ENCODE measurements around the gene ACOX1. TPM values are rescaled to one million over a fixed set of nuclear protein-coding genes. Genes with fewer than 3 reads are reported as not detected.
A peak's percentile ranks its signal among the peaks of the same experiment; 100 is the strongest.

ACOX1 gene
- total and polyA plus RNA-seq, 2 of the 13 experiments (the other 11 are each of a cell fraction or from before 2014, with no cell fraction given), result 86.4 to 120 TPM

DNA sequence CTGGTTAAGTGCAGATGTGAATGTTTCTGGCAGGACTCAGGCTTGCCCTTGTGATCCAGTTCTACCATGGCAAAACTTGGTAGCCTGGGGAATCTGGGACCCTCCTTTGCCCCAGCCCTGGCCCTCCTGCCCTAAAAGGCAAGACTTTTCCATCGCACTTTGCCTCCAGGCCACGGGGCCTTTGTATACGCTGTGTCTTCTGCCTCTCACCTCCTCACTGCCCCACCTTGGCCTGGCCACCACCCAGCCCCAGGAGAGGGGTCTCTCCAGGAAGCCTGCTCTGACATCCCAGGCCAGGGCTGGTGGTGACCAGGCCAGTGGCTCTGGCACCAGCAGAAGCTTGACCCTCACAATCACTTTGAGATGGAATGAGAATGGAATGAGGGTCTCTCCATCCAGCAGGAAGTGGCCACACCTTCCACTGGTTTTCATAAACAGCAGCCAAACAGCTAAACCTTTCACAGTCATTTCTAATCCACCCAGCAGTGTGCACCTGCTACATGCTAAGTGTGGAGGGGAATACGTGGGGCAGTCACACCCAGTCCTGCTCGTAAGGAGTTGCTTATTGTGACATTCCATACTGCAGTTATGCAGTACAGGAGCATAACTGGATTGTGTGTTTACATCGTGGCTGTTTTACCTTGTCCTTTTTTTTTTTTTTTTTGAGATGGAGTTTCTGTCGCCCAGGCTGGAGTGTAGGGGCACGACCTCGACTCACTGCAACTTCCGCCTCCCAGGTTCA lies 72.7 kb downstream of the ACOX1 start (continued):
- TF ChIP-seq ZNF678 (CRISPR knock-in tag; IDR thresholded peaks at IDR 0.05) (no peak), ZSCAN30 (CRISPR knock-in tag; IDR thresholded peaks at IDR 0.05) (no peak), PITX1 (CRISPR knock-in tag; IDR thresholded peaks at IDR 0.05) (no peak), RBM22 (optimal IDR thresholded peaks at IDR 0.05; ENCODE audit: low read length) (no peak), FOXC1 (CRISPR knock-in tag; IDR thresholded peaks at IDR 0.05; ENCODE audit: borderline replicate concordance) (no peak), MBNL3 (CRISPR knock-in tag; conservative IDR thresholded peaks at IDR 0.05) (no peak), SP4 (CRISPR knock-in tag; IDR thresholded peaks at IDR 0.05) (no peak), ZNF883 (CRISPR knock-in tag; IDR thresholded peaks at IDR 0.05; ENCODE audit: not compliant biosample characterization) (no peak), BRCA1 (CRISPR knock-in tag; IDR thresholded peaks at IDR 0.05) (no peak)
- TF ChIP-seq, protein P1, sequence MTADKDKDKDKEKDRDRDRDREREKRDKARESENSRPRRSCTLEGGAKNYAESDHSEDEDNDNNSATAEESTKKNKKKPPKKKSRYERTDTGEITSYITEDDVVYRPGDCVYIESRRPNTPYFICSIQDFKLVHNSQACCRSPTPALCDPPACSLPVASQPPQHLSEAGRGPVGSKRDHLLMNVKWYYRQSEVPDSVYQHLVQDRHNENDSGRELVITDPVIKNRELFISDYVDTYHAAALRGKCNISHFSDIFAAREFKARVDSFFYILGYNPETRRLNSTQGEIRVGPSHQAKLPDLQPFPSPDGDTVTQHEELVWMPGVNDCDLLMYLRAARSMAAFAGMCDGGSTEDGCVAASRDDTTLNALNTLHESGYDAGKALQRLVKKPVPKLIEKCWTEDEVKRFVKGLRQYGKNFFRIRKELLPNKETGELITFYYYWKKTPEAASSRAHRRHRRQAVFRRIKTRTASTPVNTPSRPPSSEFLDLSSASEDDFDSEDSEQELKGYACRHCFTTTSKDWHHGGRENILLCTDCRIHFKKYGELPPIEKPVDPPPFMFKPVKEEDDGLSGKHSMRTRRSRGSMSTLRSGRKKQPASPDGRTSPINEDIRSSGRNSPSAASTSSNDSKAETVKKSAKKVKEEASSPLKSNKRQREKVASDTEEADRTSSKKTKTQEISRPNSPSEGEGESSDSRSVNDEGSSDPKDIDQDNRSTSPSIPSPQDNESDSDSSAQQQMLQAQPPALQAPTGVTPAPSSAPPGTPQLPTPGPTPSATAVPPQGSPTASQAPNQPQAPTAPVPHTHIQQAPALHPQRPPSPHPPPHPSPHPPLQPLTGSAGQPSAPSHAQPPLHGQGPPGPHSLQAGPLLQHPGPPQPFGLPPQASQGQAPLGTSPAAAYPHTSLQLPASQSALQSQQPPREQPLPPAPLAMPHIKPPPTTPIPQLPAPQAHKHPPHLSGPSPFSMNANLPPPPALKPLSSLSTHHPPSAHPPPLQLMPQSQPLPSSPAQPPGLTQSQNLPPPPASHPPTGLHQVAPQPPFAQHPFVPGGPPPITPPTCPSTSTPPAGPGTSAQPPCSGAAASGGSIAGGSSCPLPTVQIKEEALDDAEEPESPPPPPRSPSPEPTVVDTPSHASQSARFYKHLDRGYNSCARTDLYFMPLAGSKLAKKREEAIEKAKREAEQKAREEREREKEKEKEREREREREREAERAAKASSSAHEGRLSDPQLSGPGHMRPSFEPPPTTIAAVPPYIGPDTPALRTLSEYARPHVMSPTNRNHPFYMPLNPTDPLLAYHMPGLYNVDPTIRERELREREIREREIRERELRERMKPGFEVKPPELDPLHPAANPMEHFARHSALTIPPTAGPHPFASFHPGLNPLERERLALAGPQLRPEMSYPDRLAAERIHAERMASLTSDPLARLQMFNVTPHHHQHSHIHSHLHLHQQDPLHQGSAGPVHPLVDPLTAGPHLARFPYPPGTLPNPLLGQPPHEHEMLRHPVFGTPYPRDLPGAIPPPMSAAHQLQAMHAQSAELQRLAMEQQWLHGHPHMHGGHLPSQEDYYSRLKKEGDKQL (CRISPR knock-in tag; IDR thresholded peaks at IDR 0.05; ENCODE audit: low read depth), result no peak
- TF ChIP-seq, protein P2, sequence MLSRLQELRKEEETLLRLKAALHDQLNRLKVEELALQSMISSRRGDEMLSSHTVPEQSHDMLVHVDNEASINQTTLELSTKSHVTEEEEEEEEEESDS (CRISPR knock-in tag; IDR thresholded peaks at IDR 0.05; ENCODE audit: borderline replicate concordance), result no peak
- TF ChIP-seq, protein P3, sequence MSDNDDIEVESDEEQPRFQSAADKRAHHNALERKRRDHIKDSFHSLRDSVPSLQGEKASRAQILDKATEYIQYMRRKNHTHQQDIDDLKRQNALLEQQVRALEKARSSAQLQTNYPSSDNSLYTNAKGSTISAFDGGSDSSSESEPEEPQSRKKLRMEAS (IDR thresholded peaks at IDR 0.05), result 0 out of 2 replicates have a peak, but pooled peaks have one; percentile 11
- TF ChIP-seq, protein P4, sequence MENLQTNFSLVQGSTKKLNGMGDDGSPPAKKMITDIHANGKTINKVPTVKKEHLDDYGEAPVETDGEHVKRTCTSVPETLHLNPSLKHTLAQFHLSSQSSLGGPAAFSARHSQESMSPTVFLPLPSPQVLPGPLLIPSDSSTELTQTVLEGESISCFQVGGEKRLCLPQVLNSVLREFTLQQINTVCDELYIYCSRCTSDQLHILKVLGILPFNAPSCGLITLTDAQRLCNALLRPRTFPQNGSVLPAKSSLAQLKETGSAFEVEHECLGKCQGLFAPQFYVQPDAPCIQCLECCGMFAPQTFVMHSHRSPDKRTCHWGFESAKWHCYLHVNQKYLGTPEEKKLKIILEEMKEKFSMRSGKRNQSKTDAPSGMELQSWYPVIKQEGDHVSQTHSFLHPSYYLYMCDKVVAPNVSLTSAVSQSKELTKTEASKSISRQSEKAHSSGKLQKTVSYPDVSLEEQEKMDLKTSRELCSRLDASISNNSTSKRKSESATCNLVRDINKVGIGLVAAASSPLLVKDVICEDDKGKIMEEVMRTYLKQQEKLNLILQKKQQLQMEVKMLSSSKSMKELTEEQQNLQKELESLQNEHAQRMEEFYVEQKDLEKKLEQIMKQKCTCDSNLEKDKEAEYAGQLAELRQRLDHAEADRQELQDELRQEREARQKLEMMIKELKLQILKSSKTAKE (CRISPR knock-in tag; IDR thresholded peaks at IDR 0.05; ENCODE audit: borderline replicate concordance), result no peak
- TF ChIP-seq, protein P5, sequence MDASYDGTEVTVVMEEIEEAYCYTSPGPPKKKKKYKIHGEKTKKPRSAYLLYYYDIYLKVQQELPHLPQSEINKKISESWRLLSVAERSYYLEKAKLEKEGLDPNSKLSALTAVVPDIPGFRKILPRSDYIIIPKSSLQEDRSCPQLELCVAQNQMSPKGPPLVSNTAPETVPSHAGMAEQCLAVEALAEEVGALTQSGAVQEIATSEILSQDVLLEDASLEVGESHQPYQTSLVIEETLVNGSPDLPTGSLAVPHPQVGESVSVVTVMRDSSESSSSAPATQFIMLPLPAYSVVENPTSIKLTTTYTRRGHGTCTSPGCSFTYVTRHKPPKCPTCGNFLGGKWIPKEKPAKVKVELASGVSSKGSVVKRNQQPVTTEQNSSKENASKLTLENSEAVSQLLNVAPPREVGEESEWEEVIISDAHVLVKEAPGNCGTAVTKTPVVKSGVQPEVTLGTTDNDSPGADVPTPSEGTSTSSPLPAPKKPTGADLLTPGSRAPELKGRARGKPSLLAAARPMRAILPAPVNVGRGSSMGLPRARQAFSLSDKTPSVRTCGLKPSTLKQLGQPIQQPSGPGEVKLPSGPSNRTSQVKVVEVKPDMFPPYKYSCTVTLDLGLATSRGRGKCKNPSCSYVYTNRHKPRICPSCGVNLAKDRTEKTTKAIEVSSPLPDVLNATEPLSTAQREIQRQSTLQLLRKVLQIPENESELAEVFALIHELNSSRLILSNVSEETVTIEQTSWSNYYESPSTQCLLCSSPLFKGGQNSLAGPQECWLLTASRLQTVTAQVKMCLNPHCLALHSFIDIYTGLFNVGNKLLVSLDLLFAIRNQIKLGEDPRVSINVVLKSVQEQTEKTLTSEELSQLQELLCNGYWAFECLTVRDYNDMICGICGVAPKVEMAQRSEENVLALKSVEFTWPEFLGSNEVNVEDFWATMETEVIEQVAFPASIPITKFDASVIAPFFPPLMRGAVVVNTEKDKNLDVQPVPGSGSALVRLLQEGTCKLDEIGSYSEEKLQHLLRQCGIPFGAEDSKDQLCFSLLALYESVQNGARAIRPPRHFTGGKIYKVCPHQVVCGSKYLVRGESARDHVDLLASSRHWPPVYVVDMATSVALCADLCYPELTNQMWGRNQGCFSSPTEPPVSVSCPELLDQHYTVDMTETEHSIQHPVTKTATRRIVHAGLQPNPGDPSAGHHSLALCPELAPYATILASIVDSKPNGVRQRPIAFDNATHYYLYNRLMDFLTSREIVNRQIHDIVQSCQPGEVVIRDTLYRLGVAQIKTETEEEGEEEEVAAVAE (CRISPR knock-in tag; IDR thresholded peaks at IDR 0.05; ENCODE audit: borderline replicate concordance), result no peak
- TF ChIP-seq, protein P6, sequence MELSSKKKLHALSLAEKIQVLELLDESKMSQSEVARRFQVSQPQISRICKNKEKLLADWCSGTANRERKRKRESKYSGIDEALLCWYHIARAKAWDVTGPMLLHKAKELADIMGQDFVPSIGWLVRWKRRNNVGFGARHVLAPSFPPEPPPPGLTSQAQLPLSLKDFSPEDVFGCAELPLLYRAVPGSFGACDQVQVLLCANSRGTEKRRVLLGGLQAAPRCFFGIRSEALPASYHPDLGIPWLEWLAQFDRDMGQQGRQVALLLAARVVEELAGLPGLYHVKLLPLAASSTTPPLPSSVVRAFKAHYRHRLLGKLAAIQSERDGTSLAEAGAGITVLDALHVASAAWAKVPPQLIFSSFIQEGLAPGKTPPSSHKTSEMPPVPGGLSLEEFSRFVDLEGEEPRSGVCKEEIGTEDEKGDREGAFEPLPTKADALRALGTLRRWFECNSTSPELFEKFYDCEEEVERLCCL (CRISPR knock-in tag; IDR thresholded peaks at IDR 0.05; ENCODE audit: borderline replicate concordance), result no peak
